ENCODE measurements around the gene TRAF1.
"Not testable (repeated sequence)": the region's sequence is repeated elsewhere in the genome, so short reads cannot be mapped to it uniquely, and the experiment has no call there.

Gene TRAF1

GRCh38 chr9:120926397-120926928 lies at the start of gene TRAF1:
Gene TRAF1, minus strand, starts transcription at chr9:120926796. Its CDS starts 721 bp downstream, at chr9:120926075.
- DNase-seq (ENCODE audit: low read depth): peak; percentile 46

GRCh38 chr9:120974921-120975320 lies 48.3 kb upstream of the TRAF1 start:
- no peak for DNase-seq (ENCODE audit: low read depth)

- DNase-seq (ENCODE audit: low read depth): no peak
Observed at GRCh38 chr9:120974181-120974580, 47.6 kb upstream of the TRAF1 start.

- no peak for DNase-seq (ENCODE audit: low read depth)
Observed at GRCh38 chr9:120971938-120972337, 45.3 kb upstream of the TRAF1 start.

GRCh38 chr9:120971471-120971870 lies 44.9 kb upstream of the TRAF1 start:
- DNase-seq (ENCODE audit: low read depth): not testable (repeated sequence)

GRCh38 chr9:120970244-120970643 lies 43.6 kb upstream of the TRAF1 start:
- DNase-seq (ENCODE audit: low read depth): no peak

- no peak for DNase-seq (ENCODE audit: low read depth)
Observed at GRCh38 chr9:120966013-120966369, 39.4 kb upstream of the TRAF1 start.

GRCh38 chr9:120965344-120966012 lies 38.9 kb upstream of the TRAF1 start:
- DNase-seq (ENCODE audit: low read depth): no peak

GRCh38 chr9:120961936-120962335 lies 35.3 kb upstream of the TRAF1 start:
- no peak for DNase-seq (ENCODE audit: low read depth)

GRCh38 chr9:120960001-120960400 lies 33.4 kb upstream of the TRAF1 start:
- DNase-seq (ENCODE audit: low read depth): no peak

- DNase-seq (ENCODE audit: low read depth): no peak
Observed at GRCh38 chr9:120956862-120957261, 30.3 kb upstream of the TRAF1 start.

- DNase-seq (ENCODE audit: low read depth): no peak
Observed at GRCh38 chr9:120951960-120952618, 25.5 kb upstream of the TRAF1 start.

- no peak for DNase-seq (ENCODE audit: low read depth)
Observed at GRCh38 chr9:120950421-120951388, 24.1 kb upstream of the TRAF1 start.

- no peak for DNase-seq (ENCODE audit: low read depth)
Observed at GRCh38 chr9:120949290-120949689, 22.7 kb upstream of the TRAF1 start.

GRCh38 chr9:120948824-120949223 lies 22.2 kb upstream of the TRAF1 start:
- DNase-seq (ENCODE audit: low read depth): no peak

GRCh38 chr9:120947222-120947621 lies 20.6 kb upstream of the TRAF1 start:
- DNase-seq (ENCODE audit: low read depth): no peak

GRCh38 chr9:120946259-120946658 lies 19.7 kb upstream of the TRAF1 start:
- DNase-seq (ENCODE audit: low read depth): peak; percentile 47

GRCh38 chr9:120944948-120945347 lies 18.4 kb upstream of the TRAF1 start:
- DNase-seq (ENCODE audit: low read depth): no peak

GRCh38 chr9:120944434-120944843 lies 17.8 kb upstream of the TRAF1 start:
- DNase-seq (ENCODE audit: low read depth): no peak

- DNase-seq (ENCODE audit: low read depth): no peak
Observed at GRCh38 chr9:120942186-120943001, 15.8 kb upstream of the TRAF1 start.

GRCh38 chr9:120941046-120941770 lies 14.6 kb upstream of the TRAF1 start:
- DNase-seq (ENCODE audit: low read depth): peak; percentile 40

All from ELR (cell line).